Measurements from ENCODE around the gene CYREN.

DNA sequence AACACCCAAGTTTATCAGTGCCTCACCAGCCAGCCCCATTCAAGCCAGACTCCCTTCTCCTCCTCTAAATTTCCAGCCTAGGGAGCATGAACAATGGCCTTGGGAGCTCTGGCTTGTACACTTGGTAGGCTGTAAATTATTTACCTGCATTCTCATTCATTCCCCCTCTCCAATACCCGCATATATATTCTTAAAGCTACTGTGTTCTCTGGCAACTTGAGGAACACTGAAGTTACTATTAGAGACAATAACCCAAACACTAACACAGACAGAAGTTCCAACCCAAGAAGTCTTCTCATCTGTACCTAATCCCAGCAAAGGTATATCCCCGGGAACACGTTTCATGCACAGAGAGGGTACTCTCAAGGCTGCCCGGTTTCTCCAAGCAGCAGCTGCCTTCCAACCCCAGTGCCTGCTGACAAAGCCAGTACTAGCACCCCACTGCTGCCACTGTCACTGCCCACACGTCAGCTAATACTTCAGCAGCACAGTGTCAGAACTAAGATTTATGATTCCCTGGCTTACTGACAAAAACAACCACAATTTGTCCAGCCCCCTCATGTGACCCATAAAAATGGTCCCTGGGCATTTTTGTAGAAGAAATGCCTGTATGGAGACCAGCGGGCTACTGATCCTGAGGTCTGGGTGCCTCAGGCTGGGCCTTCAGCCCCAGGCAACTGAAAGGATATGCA lies 37.7 kb upstream of the CYREN start:
- TF ChIP-seq, protein P1, sequence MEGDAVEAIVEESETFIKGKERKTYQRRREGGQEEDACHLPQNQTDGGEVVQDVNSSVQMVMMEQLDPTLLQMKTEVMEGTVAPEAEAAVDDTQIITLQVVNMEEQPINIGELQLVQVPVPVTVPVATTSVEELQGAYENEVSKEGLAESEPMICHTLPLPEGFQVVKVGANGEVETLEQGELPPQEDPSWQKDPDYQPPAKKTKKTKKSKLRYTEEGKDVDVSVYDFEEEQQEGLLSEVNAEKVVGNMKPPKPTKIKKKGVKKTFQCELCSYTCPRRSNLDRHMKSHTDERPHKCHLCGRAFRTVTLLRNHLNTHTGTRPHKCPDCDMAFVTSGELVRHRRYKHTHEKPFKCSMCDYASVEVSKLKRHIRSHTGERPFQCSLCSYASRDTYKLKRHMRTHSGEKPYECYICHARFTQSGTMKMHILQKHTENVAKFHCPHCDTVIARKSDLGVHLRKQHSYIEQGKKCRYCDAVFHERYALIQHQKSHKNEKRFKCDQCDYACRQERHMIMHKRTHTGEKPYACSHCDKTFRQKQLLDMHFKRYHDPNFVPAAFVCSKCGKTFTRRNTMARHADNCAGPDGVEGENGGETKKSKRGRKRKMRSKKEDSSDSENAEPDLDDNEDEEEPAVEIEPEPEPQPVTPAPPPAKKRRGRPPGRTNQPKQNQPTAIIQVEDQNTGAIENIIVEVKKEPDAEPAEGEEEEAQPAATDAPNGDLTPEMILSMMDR (IDR thresholded peaks at IDR 0.05), result no peak
- no peak for TF ChIP-seq POLR2A (IDR thresholded peaks at IDR 0.05)

Data from thyroid gland (tissue), 4 donors.